ENCODE data around the gene ALOX15. TPM values are rescaled to one million over a fixed set of nuclear protein-coding genes. Genes with fewer than 3 reads are reported as not detected.

ALOX15 gene
- total RNA-seq, 4 donors from 2014 or later, result 3.3 TPM; not detected in 3

DNA sequence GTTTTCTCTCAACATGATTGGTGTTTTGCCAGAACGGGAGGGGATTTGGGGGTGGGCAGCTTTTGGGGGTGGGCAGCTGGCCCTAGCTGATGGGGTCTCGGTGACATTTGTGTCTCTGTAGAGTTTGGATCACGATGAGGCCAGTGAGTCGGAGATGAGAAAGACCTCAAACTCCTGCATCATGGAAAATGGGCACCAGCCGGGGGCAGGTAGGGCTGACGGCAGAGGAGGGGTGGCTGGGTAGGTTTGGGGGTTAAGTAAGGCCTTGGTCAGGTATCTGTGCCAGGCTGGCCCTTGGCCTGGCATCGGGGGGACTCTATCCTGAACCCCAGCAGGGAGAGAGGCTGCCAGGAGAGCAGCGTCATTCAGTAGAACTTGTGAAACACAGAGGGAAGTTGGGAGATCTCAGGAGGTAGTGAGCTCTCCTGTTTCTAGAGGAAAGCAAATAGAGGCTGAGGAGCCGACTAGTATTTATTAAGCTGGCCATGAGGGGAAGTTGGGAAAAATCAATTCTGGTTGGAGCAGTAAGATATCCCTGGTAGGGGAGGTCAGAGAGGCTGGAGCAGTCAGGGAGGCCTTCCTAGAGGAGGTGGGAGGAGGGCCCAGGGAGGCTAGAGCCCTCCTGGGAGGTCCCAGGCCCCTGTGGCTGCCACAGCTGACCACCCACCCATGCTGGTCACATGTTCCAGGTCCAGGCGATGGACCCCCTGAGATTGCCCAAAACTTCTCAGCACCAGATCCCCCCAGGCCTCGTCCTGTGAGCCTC is 49.1 kb downstream of the ALOX15 start:
- TF ChIP-seq, protein P1, sequence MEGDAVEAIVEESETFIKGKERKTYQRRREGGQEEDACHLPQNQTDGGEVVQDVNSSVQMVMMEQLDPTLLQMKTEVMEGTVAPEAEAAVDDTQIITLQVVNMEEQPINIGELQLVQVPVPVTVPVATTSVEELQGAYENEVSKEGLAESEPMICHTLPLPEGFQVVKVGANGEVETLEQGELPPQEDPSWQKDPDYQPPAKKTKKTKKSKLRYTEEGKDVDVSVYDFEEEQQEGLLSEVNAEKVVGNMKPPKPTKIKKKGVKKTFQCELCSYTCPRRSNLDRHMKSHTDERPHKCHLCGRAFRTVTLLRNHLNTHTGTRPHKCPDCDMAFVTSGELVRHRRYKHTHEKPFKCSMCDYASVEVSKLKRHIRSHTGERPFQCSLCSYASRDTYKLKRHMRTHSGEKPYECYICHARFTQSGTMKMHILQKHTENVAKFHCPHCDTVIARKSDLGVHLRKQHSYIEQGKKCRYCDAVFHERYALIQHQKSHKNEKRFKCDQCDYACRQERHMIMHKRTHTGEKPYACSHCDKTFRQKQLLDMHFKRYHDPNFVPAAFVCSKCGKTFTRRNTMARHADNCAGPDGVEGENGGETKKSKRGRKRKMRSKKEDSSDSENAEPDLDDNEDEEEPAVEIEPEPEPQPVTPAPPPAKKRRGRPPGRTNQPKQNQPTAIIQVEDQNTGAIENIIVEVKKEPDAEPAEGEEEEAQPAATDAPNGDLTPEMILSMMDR (IDR thresholded peaks at IDR 0.05; ENCODE audit: low read depth), result no peak

DNA sequence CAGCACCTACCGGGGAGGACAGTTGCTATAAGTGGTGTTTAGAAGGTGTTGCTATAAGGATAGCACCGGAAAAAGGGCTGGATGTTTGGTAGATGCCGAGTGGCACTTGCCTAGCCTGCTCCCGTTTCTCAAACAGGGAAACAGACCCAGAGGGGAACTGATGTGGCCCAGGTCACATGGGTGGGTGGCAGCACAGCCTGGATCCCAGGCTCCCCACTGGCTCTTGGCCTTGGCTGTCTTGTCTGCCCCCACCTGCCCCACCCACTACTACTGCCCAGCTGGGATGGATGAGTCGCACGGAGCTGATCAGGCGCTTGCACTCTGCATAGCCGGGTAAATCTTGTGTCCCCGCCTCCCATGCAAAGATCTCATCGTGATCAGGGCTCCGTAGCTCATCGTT is 49.9 kb downstream of the ALOX15 start:
- TF ChIP-seq, protein P1 (IDR thresholded peaks at IDR 0.05; ENCODE audit: low read depth), result no peak

DNA sequence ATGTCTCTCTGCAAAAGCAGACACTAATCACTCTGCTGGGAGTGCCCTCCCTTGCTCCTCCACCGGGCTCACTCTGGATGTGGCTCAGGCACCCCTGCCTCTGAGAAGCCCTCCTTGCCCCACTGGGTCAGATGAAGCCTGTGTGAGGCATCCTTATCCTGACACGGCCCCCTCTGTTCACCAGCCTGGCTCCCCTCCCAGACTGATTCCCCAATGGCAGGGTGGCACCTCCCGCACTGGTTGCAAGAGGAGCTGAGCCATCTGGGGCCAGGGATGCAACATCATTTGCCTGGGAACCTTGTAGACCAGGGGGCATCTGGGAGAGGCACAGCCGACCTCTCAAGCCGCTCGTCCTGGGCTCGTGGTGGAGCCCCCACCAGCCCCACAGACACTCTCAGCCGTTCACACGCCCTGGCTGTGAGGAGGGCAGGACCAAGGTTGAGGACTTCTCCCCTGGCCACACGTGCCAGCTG is 50.5 kb downstream of the ALOX15 start:
- TF ChIP-seq, protein P1 (IDR thresholded peaks at IDR 0.05; ENCODE audit: low read depth), result no peak

DNA sequence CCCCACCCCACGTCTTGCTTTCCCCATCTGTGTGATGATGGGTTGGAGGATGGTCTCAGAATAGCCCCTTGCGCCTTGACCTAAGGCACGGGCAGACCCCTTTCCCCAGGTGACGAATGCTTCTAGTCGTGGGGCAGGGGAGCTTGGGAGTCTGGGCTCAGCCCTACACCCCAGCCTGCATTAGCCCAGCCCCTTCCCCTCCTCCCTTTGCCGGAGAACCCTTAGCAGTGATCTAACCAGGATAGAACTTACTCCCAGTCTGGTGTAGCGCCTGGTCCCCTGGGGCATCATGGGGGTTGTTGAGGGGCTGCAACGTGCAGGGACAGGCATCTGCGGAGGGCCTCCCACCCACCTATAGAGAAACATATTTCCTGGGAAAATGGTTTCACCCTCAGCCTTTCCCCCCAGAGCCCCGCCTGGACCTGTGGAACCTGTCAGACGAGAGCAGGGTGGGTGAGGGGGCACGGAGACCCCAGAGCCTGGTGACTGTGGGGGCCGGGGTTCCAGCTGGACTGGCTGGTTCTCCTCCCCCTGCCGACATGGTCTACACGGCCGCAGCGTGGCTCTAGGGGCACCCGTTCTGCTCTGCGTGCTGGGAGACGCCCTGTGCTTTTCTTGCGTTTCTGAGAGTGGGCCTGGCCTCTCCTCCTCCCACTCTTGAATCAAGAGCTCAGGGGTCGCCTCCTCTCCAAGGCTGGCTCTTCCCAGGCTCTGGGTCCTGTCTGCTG is 52.4 kb downstream of the ALOX15 start:
- TF ChIP-seq, protein P1 (IDR thresholded peaks at IDR 0.05; ENCODE audit: low read depth), result no peak

DNA sequence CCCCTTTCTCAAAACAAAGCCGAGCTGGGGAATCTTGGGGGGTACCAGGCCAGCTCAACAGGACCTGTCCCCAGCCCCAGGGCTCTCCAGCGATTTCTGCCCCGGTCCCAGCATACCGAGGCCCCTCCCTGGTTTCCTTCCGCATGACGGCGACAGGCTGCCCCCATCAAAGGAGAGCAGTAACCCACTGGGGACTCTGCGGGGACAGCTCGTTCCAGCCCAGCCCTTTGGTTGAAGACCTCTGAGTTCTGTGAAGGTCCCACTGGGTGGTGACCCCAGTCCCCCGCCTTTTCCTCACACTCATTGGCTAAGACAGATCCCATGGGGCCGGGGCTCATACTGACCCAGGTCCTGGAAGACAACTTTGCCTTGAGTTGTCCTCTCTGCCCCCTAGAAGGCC is 53.1 kb downstream of the ALOX15 start:
- TF ChIP-seq, protein P1 (IDR thresholded peaks at IDR 0.05; ENCODE audit: low read depth), result no peak

DNA sequence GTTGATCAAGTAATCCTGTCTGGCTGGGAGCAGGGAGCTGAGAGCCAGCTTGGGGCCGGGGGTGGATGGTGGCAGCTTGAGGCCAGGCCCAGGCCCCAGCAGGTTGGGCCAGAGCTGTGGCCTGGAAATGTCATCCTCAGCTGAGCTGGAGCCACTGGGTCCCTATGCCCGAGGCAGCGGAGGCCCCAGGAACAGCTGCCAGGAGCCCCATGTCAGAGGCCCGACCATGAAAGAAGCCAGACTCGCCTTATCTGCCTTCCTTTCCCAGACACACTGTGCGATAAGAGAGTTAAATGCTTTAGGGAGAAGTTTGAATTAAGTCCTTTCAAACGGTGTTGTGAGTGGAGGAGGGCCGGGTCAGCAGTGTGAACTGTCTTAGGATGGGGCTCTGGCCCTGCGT is 53.7 kb downstream of the ALOX15 start:
- TF ChIP-seq, protein P1 (IDR thresholded peaks at IDR 0.05; ENCODE audit: low read depth), result no peak

DNA sequence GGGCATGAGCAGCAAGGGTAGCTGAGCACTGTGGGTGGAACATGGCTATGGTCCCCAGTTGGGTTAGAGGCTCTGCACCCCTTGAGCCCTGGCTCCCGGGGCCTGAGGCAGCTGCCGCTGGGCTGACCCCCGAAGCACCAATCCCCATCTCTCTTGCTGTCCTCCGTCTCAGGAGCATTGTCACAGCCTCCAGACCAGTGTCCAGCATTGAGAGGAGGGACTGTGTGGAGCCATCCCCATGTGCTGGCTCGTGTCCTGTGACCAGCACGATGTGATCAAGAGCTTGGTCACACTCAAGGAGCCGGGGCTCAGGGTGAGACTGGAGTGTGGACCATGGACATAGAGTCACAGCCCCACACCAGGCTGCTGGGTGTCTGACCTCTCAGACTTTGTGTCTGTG is 54.3 kb downstream of the ALOX15 start:
- TF ChIP-seq, protein P1 (IDR thresholded peaks at IDR 0.05; ENCODE audit: low read depth), result no peak

Measured in subcutaneous adipose tissue (tissue), 4 donors.